IPS-20b (cell line): ENCODE results near the gene KLHL2.
"Not testable (repeated sequence)": the region's sequence is repeated elsewhere in the genome, so short reads cannot be mapped to it uniquely, and the experiment has no call there.

Source experiments
- H3K27ac ChIP-seq: one replicate; pipeline ENCODE4 v1.5.1; 2013; ENCODE audit warnings: low read length
- H3K27me3 ChIP-seq: 2 replicates; pipeline ENCODE4 v1.6.1; 2013; ENCODE audit warnings: mild to moderate bottlenecking, low read length, inconsistent platforms; ENCODE audit not compliant: insufficient read depth
- H3K36me3 ChIP-seq: 2 replicates; pipeline ENCODE4 v1.6.1; 2013; ENCODE audit warnings: low read depth, mild to moderate bottlenecking, inconsistent platforms, low read length, moderate library complexity; ENCODE audit not compliant: insufficient read depth
- H3K4me1 ChIP-seq: 2 replicates; pipeline ENCODE4 v1.6.1; 2013; ENCODE audit warnings: mild to moderate bottlenecking, control low read depth, inconsistent platforms, low read length, moderate library complexity; ENCODE audit not compliant: insufficient read depth
- H3K4me3 ChIP-seq: 2 replicates; pipeline ENCODE4 v1.5.1; 2013; ENCODE audit warnings: mild to moderate bottlenecking, low read length, inconsistent platforms
- H3K9ac ChIP-seq: 2 replicates; pipeline ENCODE4 v1.6.1; 2013; ENCODE audit warnings: low read depth, mild to moderate bottlenecking, inconsistent platforms, low read length, moderate library complexity
- H3K9me3 ChIP-seq: 2 replicates; pipeline ENCODE4 v1.6.1; 2013; ENCODE audit warnings: mild to moderate bottlenecking, low read depth, low read length, inconsistent platforms; ENCODE audit not compliant: insufficient read depth

KLHL2 gene

GRCh38 chr4:165207431-165208220 lies at the start of gene KLHL2:
Gene KLHL2 (plus strand): TSS chr4:165207561. CDS start chr4:165207877, 316 bp downstream.
- Histone ChIP-seq H3K9ac (peak within 1 kb of the TSS; percentile 85), H3K9me3 (no peaks in the 10 kb centered on the region), H3K4me3 (peak within 1 kb of the TSS; percentile 96), H3K4me1 (peaks cover 16% of the 10 kb centered on the region), H3K27me3 (peaks cover 30% of the 10 kb centered on the region), H3K27ac (no peak within 1 kb of the TSS), H3K36me3 (no peaks in the 10 kb centered on the region)

- Histone ChIP-seq H3K27me3 (no peaks in the 10 kb centered on the region), H3K4me3 (no peak overlapping the region), H3K9me3 (peaks cover 6% of the 10 kb centered on the region; the same call in 1 of the 2 replicates), H3K27ac (no peak overlapping the region), H3K9ac (no peak overlapping the region), H3K4me1 (no peaks in the 10 kb centered on the region), H3K36me3 (no peaks in the 10 kb centered on the region)
Measured at GRCh38 chr4:165158762-165159161, 48.6 kb upstream of the KLHL2 start.

GRCh38 chr4:165164257-165164656 lies 43.1 kb upstream of the KLHL2 start:
- Histone ChIP-seq H3K9ac (no peak overlapping the region), H3K36me3 (no peaks in the 10 kb centered on the region), H3K4me3 (no peak overlapping the region), H3K27ac (no peak overlapping the region), H3K4me1 (no peaks in the 10 kb centered on the region), H3K27me3 (no peaks in the 10 kb centered on the region), H3K9me3 (no peaks in the 10 kb centered on the region)

GRCh38 chr4:165166872-165167271 lies 40.5 kb upstream of the KLHL2 start:
- not testable (repeated sequence) for H3K4me3 ChIP-seq, H3K9me3 ChIP-seq, H3K9ac ChIP-seq, H3K27ac ChIP-seq, H3K27me3 ChIP-seq, H3K4me1 ChIP-seq, H3K36me3 ChIP-seq

GRCh38 chr4:165167650-165168049 lies 39.7 kb upstream of the KLHL2 start:
- no peaks in the 10 kb centered on the region for H3K27me3 ChIP-seq
- no peak overlapping the region for H3K9ac ChIP-seq
- no peaks in the 10 kb centered on the region for H3K9me3 ChIP-seq
- H3K4me1 ChIP-seq: no peaks in the 10 kb centered on the region
- H3K4me3 ChIP-seq: no peak overlapping the region
- H3K27ac ChIP-seq: no peak overlapping the region
- no peaks in the 10 kb centered on the region for H3K36me3 ChIP-seq

- H3K27ac ChIP-seq: no peak overlapping the region
- no peak overlapping the region for H3K4me3 ChIP-seq
- no peaks in the 10 kb centered on the region for H3K27me3 ChIP-seq
- no peak overlapping the region for H3K9ac ChIP-seq
- no peaks in the 10 kb centered on the region for H3K4me1 ChIP-seq
- no peaks in the 10 kb centered on the region for H3K36me3 ChIP-seq
- H3K9me3 ChIP-seq: no peaks in the 10 kb centered on the region
Measured at GRCh38 chr4:165170819-165171218, 36.5 kb upstream of the KLHL2 start.

GRCh38 chr4:165175470-165175869 lies 31.9 kb upstream of the KLHL2 start:
- H3K4me3 ChIP-seq, H3K9me3 ChIP-seq, H3K4me1 ChIP-seq, H3K36me3 ChIP-seq, H3K9ac ChIP-seq, H3K27ac ChIP-seq, H3K27me3 ChIP-seq: not testable (repeated sequence)

- Histone ChIP-seq H3K27me3 (no peaks in the 10 kb centered on the region), H3K9me3 (no peaks in the 10 kb centered on the region), H3K27ac (no peak overlapping the region), H3K9ac (no peak overlapping the region), H3K4me1 (0 out of 2 replicates have a peak, but pooled peaks cover 4% of the 10 kb centered on the region), H3K36me3 (no peaks in the 10 kb centered on the region), H3K4me3 (no peak overlapping the region)
Measured at GRCh38 chr4:165175879-165176278, 31.5 kb upstream of the KLHL2 start.

- no peak overlapping the region for H3K4me3 ChIP-seq
- H3K4me1 ChIP-seq: 0 out of 2 replicates have a peak, but pooled peaks cover 4% of the 10 kb centered on the region
- no peak overlapping the region for H3K9ac ChIP-seq
- H3K36me3 ChIP-seq: no peaks in the 10 kb centered on the region
- no peaks in the 10 kb centered on the region for H3K9me3 ChIP-seq
- no peaks in the 10 kb centered on the region for H3K27me3 ChIP-seq
- H3K27ac ChIP-seq: no peak overlapping the region
Measured at GRCh38 chr4:165177725-165178666, 29.4 kb upstream of the KLHL2 start.

- Histone ChIP-seq H3K27me3 (no peaks in the 10 kb centered on the region), H3K4me1 (no peaks in the 10 kb centered on the region), H3K4me3 (no peak overlapping the region), H3K9ac (no peak overlapping the region), H3K27ac (no peak overlapping the region), H3K9me3 (no peaks in the 10 kb centered on the region), H3K36me3 (no peaks in the 10 kb centered on the region)
Measured at GRCh38 chr4:165184220-165184619, 23.1 kb upstream of the KLHL2 start.

- H3K27me3 ChIP-seq, H3K9ac ChIP-seq, H3K4me3 ChIP-seq, H3K9me3 ChIP-seq, H3K27ac ChIP-seq, H3K36me3 ChIP-seq, H3K4me1 ChIP-seq: not testable (repeated sequence)
Measured at GRCh38 chr4:165184998-165185397, 22.4 kb upstream of the KLHL2 start.

- Histone ChIP-seq H3K4me3 (no peak overlapping the region), H3K9ac (no peak overlapping the region), H3K36me3 (no peaks in the 10 kb centered on the region)
Measured at GRCh38 chr4:165185448-165185847, 21.9 kb upstream of the KLHL2 start.

More at GRCh38 chr4:165185448-165185847, 21.9 kb upstream of the KLHL2 start:
- no peaks in the 10 kb centered on the region for H3K4me1 ChIP-seq
- no peaks in the 10 kb centered on the region for H3K9me3 ChIP-seq
- H3K27me3 ChIP-seq: no peaks in the 10 kb centered on the region
- H3K27ac ChIP-seq: no peak overlapping the region
